SU-DHL-6 (cell line): ENCODE measurements around the gene BSND.

Experiments used
- CTCF ChIP-seq: fragments of 200-600 bp; sonication (generic); IDR thresholded peaks from one replicate; pipeline ENCODE4 v1.5.1; 2017; ENCODE audit warnings: antibody characterized with exemption, mild to moderate bottlenecking, low read length, moderate library complexity; ENCODE audit not compliant: insufficient read depth, poor library complexity, severe bottlenecking
- EZH2phosphoT487 ChIP-seq: fragments of 200-600 bp; sonication (generic), shearing (Covaris generic); conservative IDR thresholded peaks from 2 replicates; pipeline ENCODE4 v1.6.1; 2018; ENCODE audit warnings: mild to moderate bottlenecking, antibody characterized with exemption, low read length, moderate library complexity, mixed read lengths

- TF ChIP-seq CTCF (no peak), EZH2phosphoT487 (no peak)
Observed at GRCh38 chr1:55055951-55056631, 57.4 kb downstream of the BSND start.
